OCI-LY3 (cell line): ENCODE results near the gene TSC22D3.

Source experiments
- H2AFZ ChIP-seq: fragments of 200-600, 300-600 bp; shearing (Covaris generic); 2 replicates; pipeline ENCODE4 v1.6.0; 2014; ENCODE audit warnings: antibody characterized with exemption, low read depth, low read length
- H3K27ac ChIP-seq: fragments of 200-600, 300-600 bp; sonication (generic); 2 replicates; pipeline ENCODE4 v1.5.1; 2014; ENCODE audit warnings: mild to moderate bottlenecking, low read length, moderate library complexity, mixed read lengths
- H3K27me3 ChIP-seq: fragments of 200-600, 300-600 bp; sonication (generic); 2 replicates; pipeline ENCODE4 v1.6.1; 2014; ENCODE audit warnings: low read depth, low read length, mixed read lengths
- H3K36me3 ChIP-seq: fragments of 200-600, 300-600 bp; sonication (generic); replicated peaks from 2 replicates; pipeline ENCODE3; 2014; ENCODE audit warnings: low read depth, low read length, mixed read lengths
- H3K4me1 ChIP-seq: fragments of 300-600, 200-600 bp; sonication (generic); 2 replicates; pipeline ENCODE4 v1.6.1; 2014; ENCODE audit warnings: low read length, mixed read lengths
- H3K4me2 ChIP-seq: fragments of 200-600, 300-600 bp; sonication (generic); 2 replicates; pipeline ENCODE4 v1.6.1; 2014; ENCODE audit warnings: low read length, mixed read lengths
- H3K4me3 ChIP-seq: fragments of 300-600, 200-600 bp; sonication (generic); 2 replicates; pipeline ENCODE4 v1.5.1; 2014; ENCODE audit warnings: antibody characterized with exemption, mild to moderate bottlenecking, low read length, moderate library complexity
- H3K79me2 ChIP-seq: fragments of 300-600, 200-600 bp; shearing (Covaris generic); 2 replicates; pipeline ENCODE4 v1.6.1; 2014; ENCODE audit warnings: mild to moderate bottlenecking, low read length, mixed read lengths
- H3K9ac ChIP-seq: fragments of 300-600, 200-600 bp; shearing (Covaris generic); 2 replicates; pipeline ENCODE4 v1.6.0; 2014; ENCODE audit warnings: mild to moderate bottlenecking, low read length, moderate library complexity
- H3K9me3 ChIP-seq: fragments of 200-600, 300-600 bp; shearing (Covaris generic); 2 replicates; pipeline ENCODE4 v1.6.1; 2014; ENCODE audit warnings: low read length, mixed read lengths; ENCODE audit not compliant: insufficient read depth
- H4K20me1 ChIP-seq: fragments of 200-600, 300-600 bp; sonication (generic); 2 replicates; pipeline ENCODE4 v1.6.1; 2016; ENCODE audit warnings: low read length, mixed read lengths; ENCODE audit not compliant: insufficient read depth
- EZH2phosphoT487 ChIP-seq: fragments of 200-600 bp; shearing (Covaris generic); IDR thresholded peaks from 2 replicates; pipeline ENCODE4 v1.6.1; 2018; ENCODE audit warnings: antibody characterized with exemption, mixed run types, low read depth
- TF ChIP-seq, protein P1 (sequence below): fragments of 200-600, 300-600 bp; sonication (generic); IDR thresholded peaks from 2 replicates; pipeline ENCODE4 v1.5.1; 2014; ENCODE audit warnings: antibody characterized with exemption, low read length, low read depth

The TSC22D3 gene

DNA sequence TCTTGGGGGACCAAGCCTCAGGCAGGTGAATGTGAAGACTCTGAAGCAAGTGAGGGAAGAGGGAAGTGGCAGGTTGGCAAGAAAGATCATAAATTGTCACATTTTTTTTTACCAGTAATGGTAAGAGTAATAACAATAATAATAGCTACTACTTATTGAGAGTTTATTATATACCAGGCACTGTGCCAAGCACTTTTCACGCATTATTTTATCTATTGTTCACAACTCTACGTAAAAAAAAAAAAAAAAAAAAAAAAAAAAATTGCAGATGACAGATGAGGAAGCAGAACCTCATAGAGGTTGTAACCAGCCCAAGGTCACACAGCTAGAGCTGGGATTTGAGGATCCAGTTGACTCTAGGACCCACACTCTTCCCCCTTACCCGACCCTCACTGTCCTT lies 40.9 kb downstream of the TSC22D3 start:
- TF ChIP-seq EZH2phosphoT487, result no peak
- TF ChIP-seq, protein P1, sequence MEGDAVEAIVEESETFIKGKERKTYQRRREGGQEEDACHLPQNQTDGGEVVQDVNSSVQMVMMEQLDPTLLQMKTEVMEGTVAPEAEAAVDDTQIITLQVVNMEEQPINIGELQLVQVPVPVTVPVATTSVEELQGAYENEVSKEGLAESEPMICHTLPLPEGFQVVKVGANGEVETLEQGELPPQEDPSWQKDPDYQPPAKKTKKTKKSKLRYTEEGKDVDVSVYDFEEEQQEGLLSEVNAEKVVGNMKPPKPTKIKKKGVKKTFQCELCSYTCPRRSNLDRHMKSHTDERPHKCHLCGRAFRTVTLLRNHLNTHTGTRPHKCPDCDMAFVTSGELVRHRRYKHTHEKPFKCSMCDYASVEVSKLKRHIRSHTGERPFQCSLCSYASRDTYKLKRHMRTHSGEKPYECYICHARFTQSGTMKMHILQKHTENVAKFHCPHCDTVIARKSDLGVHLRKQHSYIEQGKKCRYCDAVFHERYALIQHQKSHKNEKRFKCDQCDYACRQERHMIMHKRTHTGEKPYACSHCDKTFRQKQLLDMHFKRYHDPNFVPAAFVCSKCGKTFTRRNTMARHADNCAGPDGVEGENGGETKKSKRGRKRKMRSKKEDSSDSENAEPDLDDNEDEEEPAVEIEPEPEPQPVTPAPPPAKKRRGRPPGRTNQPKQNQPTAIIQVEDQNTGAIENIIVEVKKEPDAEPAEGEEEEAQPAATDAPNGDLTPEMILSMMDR, result no peak
- Histone ChIP-seq H3K4me2 (no peak overlapping the region), H3K4me1 (peaks cover 11% of the 10 kb centered on the region), H3K4me3 (no peak overlapping the region), H3K27me3 (no peaks in the 10 kb centered on the region), H3K27ac (no peak overlapping the region), H3K9ac (no peak overlapping the region), H4K20me1 (no peaks in the 10 kb centered on the region), H2AFZ (no peak overlapping the region), H3K9me3 (no peaks in the 10 kb centered on the region), H3K79me2 (no peaks in the 10 kb centered on the region), H3K36me3 (no peaks in the 10 kb centered on the region)

DNA sequence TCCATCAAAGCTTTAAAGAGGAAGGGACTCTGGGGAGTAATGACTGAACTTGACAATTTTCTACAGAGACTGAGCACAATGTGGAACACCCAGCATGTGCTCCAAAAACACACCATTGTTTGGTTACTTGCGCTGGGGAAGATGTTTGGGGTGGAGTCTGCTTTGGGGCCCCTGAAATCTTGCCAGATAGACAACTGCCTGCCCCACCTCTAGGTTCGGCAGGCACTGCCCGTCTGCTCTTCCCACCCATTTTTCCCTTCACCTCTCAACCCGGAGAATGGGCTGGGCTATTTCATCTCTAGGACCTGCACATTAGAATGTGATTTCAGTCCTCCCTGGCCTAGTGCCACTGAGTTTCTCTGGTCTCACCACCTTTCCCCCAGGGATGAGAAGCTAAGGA lies 41.9 kb downstream of the TSC22D3 start:
- Histone ChIP-seq H2AFZ (no peak overlapping the region), H3K27me3 (no peaks in the 10 kb centered on the region), H3K9ac (no peak overlapping the region), H3K4me1 (peaks cover 21% of the 10 kb centered on the region), H3K79me2 (no peaks in the 10 kb centered on the region), H3K36me3 (no peaks in the 10 kb centered on the region), H3K27ac (no peak overlapping the region), H3K4me2 (no peak overlapping the region), H3K4me3 (no peak overlapping the region), H3K9me3 (no peaks in the 10 kb centered on the region), H4K20me1 (no peaks in the 10 kb centered on the region)
- TF ChIP-seq, protein P1, result no peak
- TF ChIP-seq EZH2phosphoT487, result no peak

DNA sequence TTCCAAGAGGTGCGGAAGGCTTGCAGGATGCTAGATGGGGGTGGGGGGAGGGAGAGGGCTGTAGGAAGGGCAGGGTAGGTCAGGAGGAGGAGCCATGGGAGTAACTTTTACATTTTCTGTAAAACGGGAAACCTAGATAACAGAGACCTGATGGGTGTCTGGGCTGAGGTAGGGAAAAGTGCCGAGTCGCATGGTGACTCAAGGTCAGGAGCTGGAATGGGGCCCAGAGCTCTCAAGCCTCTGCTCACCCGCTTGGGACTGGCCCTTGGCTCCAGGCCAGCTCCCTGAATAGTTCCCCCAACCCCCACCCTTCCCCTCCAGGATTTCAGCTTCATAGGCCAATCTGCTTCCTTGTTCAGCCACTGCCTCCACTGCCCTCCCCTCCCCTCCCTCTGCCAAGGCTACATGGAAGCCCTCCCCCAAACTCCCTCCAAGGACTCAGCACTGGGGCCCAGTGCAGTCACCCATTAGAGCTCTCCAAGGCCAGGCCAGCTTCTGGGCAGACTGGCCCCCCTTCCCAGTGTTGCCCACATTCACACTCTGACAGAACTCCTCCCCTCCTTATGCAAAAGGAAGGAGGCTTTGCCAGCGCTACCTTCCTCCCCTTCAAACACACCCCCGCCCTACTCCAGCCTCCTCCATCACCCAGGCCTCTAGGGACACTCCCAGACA lies 43.6 kb downstream of the TSC22D3 start:
- no peak overlapping the region for H3K27ac ChIP-seq
- H3K4me1 ChIP-seq, result peaks cover 22% of the 10 kb centered on the region
- H3K79me2 ChIP-seq, result no peaks in the 10 kb centered on the region
- no peak overlapping the region for H3K4me3 ChIP-seq
- no peaks in the 10 kb centered on the region for H3K27me3 ChIP-seq
- H4K20me1 ChIP-seq, result no peaks in the 10 kb centered on the region
- no peak overlapping the region for H3K9ac ChIP-seq
- no peaks in the 10 kb centered on the region for H3K36me3 ChIP-seq
- no peaks in the 10 kb centered on the region for H3K9me3 ChIP-seq
- H3K4me2 ChIP-seq, result no peak overlapping the region
- H2AFZ ChIP-seq, result no peak overlapping the region
- TF ChIP-seq, protein P1, result no peak
- no peak for TF ChIP-seq EZH2phosphoT487

DNA sequence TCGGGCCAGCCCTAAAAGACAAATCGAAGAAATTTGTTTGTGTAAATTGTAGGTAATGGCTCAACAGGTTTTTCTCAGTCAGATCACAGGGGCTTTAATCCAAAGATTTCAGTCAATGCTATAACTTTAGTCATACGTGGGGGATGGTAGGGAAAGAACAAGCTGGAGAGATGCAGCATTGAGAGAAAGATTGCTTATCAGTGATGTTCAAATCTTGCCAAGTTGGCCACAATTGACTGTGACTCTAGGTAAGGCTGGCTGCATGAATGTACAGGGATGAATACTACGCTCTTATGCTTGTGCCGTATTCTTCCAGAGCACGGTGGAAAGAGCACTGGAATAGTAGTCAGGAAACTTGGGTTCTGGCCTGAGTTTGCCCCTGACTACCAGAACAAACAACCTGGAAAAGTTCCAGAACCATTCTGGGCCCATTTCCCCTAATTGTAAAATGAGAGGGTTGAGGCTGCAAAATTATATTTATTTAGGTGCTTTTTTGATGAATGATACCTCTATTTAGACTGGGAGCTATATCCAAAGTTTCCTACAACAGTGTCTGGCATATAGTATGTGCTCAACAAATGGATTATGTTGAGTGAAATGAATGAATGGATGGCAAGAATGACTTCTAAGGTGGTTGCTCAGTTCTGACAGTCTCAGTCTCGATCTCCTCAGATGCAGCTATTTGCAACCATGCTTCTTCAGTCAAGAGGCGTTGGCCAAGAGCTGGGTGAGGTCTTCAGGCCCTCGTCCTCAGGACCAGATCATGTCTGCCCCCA lies 44.4 kb downstream of the TSC22D3 start:
- no peaks in the 10 kb centered on the region for H3K9me3 ChIP-seq
- peaks cover 22% of the 10 kb centered on the region for H3K4me1 ChIP-seq
- H4K20me1 ChIP-seq, result no peaks in the 10 kb centered on the region
- H3K4me2 ChIP-seq, result no peak overlapping the region
- TF ChIP-seq, protein P1, result no peak
- no peak for TF ChIP-seq EZH2phosphoT487
- no peak overlapping the region for H3K4me3 ChIP-seq
- H3K27me3 ChIP-seq, result no peaks in the 10 kb centered on the region
- no peak overlapping the region for H2AFZ ChIP-seq
- no peaks in the 10 kb centered on the region for H3K79me2 ChIP-seq
- no peak overlapping the region for H3K27ac ChIP-seq
- no peaks in the 10 kb centered on the region for H3K36me3 ChIP-seq
- H3K9ac ChIP-seq, result no peak overlapping the region
